Measurements from ENCODE around the gene TTC21A. TPM values are rescaled to one million over a fixed set of nuclear protein-coding genes. Genes with fewer than 3 reads are reported as not detected.
A peak's percentile ranks its signal among the peaks of the same experiment; 100 is the strongest.

Gene TTC21A
- total and polyA plus RNA-seq, 7 donors, result 0.60 to 7.1 (median 4.3) TPM

GRCh38 chr3:39144095-39144747, 36.7 kb downstream of the TTC21A start:
- peak; percentile 64 for DNase-seq
- Histone ChIP-seq H3K4me1 (peaks cover 0 to 74% (median 65%) of the 10 kb centered on the region in 4 donors), H3K27ac (no peak overlapping the region), H3K27me3 (no peaks in the 10 kb centered on the region), H3K36me3 (peaks cover 27 to 66% (median 32%) of the 10 kb centered on the region in 4 donors), H3K4me3 (no peak overlapping the region), H3K9me3 (no peaks in the 10 kb centered on the region)
- intact Hi-C loops (cut with DNase I), result no loop called here
- TF ChIP-seq POLR2AphosphoS5 (IDR thresholded peaks at IDR 0.05) (no peak), EP300 (IDR thresholded peaks at IDR 0.05) (no peak), POLR2A (IDR thresholded peaks at IDR 0.05) (no peak)
- TF ChIP-seq, protein P1, sequence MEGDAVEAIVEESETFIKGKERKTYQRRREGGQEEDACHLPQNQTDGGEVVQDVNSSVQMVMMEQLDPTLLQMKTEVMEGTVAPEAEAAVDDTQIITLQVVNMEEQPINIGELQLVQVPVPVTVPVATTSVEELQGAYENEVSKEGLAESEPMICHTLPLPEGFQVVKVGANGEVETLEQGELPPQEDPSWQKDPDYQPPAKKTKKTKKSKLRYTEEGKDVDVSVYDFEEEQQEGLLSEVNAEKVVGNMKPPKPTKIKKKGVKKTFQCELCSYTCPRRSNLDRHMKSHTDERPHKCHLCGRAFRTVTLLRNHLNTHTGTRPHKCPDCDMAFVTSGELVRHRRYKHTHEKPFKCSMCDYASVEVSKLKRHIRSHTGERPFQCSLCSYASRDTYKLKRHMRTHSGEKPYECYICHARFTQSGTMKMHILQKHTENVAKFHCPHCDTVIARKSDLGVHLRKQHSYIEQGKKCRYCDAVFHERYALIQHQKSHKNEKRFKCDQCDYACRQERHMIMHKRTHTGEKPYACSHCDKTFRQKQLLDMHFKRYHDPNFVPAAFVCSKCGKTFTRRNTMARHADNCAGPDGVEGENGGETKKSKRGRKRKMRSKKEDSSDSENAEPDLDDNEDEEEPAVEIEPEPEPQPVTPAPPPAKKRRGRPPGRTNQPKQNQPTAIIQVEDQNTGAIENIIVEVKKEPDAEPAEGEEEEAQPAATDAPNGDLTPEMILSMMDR (IDR thresholded peaks at IDR 0.05), result no peak
- WGBS, 2 donors, result 81 to 89% methylated on average over 20 of the region's 20 CpGs

GRCh38 chr3:39144748-39145380, 37.4 kb downstream of the TTC21A start:
- Histone ChIP-seq H3K4me3 (no peak overlapping the region), H3K9me3 (no peaks in the 10 kb centered on the region), H3K27ac (peak overlapping the region in 2 of 4 donors; percentile 100), H3K27me3 (no peaks in the 10 kb centered on the region), H3K36me3 (peaks cover 27 to 66% (median 32%) of the 10 kb centered on the region in 4 donors), H3K4me1 (peaks cover 0 to 75% (median 66%) of the 10 kb centered on the region in 4 donors)
- 97% methylated on average over 23 of the region's 23 CpGs for WGBS, 2 donors
- TF ChIP-seq, protein P1 (IDR thresholded peaks at IDR 0.05), result no peak
- no peak for TF ChIP-seq POLR2A (IDR thresholded peaks at IDR 0.05)
- no peak for TF ChIP-seq POLR2AphosphoS5 (IDR thresholded peaks at IDR 0.05)
- TF ChIP-seq EP300 (IDR thresholded peaks at IDR 0.05), result no peak
- intact Hi-C loops (cut with DNase I), result no loop called here
- peak; percentile 64 for DNase-seq

GRCh38 chr3:39146083-39146501, 38.6 kb downstream of the TTC21A start:
- Histone ChIP-seq H3K4me1 (peaks cover 0 to 75% (median 71%) of the 10 kb centered on the region in 4 donors), H3K27ac (peak overlapping the region; percentile 97 to 100 (median 100)), H3K36me3 (peaks cover 27 to 55% (median 32%) of the 10 kb centered on the region in 4 donors), H3K4me3 (no peak overlapping the region), H3K27me3 (no peaks in the 10 kb centered on the region), H3K9me3 (no peaks in the 10 kb centered on the region)
- intact Hi-C loops (cut with DNase I), result no loop called here
- peak; percentile 76 for DNase-seq
- TF ChIP-seq POLR2AphosphoS5 (IDR thresholded peaks at IDR 0.05) (peak in 1 of 4 donors; percentile 26), EP300 (IDR thresholded peaks at IDR 0.05) (no peak), POLR2A (IDR thresholded peaks at IDR 0.05) (no peak)
- TF ChIP-seq, protein P1 (IDR thresholded peaks at IDR 0.05), result peak in 1 of 4 experiments; percentile 23
- 26 to 49% methylated on average over 11 of the region's 11 CpGs for WGBS, 2 donors

DNA sequence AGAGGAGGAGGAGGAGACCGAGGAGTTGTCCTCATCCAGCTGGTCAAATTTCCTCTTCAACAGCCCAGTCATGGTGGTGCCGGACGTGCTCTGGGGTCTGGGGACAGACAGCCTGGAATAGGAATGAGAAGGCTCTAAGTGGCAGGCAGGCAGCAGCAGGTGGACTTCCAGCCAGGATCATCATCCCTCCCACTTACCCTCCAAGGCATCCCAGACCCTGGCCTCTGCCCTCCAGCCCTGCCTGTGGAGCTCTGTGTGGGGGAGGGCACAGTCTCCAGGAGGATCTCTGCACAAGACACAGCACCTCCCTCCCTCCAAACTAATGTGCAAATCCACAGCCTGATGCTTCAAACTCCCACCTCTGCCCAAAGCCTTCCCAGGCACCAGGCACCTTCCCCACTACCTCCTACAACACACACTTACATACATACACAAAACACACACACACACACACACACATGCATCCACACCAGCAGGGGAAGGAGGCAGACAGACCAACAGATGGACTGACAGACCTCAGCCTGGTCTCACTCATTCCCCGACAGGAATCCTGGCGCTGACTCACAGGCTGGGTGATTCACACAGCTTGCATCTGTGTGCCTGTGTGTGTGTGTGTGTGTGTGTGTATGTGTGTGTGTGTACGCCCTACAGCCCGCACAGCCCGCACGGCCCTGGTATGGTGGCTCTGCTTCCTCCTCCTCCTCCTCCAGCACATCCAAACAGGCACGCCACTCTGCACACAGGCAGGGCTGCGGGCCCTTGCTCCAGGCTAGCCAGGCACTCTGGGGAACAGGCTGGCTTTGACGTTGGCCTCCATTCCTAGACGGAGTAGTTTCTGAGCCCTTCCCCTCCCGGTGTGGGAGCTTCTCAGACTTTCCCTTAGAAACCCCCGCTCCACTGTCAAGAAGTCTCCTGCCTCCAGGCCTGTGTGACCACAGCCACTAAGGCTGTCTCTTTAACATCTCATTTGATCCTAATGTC, 39.4 kb downstream of the TTC21A start:
- Histone ChIP-seq H3K4me1 (peaks cover 0 to 75% (median 71%) of the 10 kb centered on the region in 4 donors), H3K4me3 (peak overlapping the region in 2 of 4 donors; percentile 18 to 32), H3K27me3 (no peaks in the 10 kb centered on the region), H3K27ac (peak overlapping the region; percentile 97 to 100 (median 100)), H3K36me3 (peaks cover 26 to 47% (median 31%) of the 10 kb centered on the region in 4 donors), H3K9me3 (no peaks in the 10 kb centered on the region)
- TF ChIP-seq POLR2AphosphoS5 (IDR thresholded peaks at IDR 0.05), result peak; percentile 13 to 70 (median 51)
- TF ChIP-seq POLR2A (IDR thresholded peaks at IDR 0.05), result peak in 1 of 2 donors; percentile 13
- TF ChIP-seq, protein P1 (IDR thresholded peaks at IDR 0.05), result no peak
- 21 to 27% methylated on average over 15 of the region's 15 CpGs for WGBS, 2 donors
- DNase-seq, result peak; percentile 90
- intact Hi-C loops (cut with DNase I), result no loop called here

All from sigmoid colon (tissue), 7 donors.